ENCODE data around the gene NPTXR.

The NPTXR gene

GRCh38 chr22:38843657-38844314 lies at the start of gene NPTXR:
TSS of gene NPTXR (minus strand) at chr22:38844028.
- no peak for DNase-seq

GRCh38 chr22:38891256-38891655 lies 47.4 kb upstream of the NPTXR start:
- DNase-seq, result no peak

- no peak for DNase-seq
These were observed 46.5 kb upstream of the NPTXR start for GRCh38 chr22:38890377-38890776.

GRCh38 chr22:38886333-38886732 lies 42.5 kb upstream of the NPTXR start:
- no peak for DNase-seq

- no peak for DNase-seq
These were observed 39.3 kb upstream of the NPTXR start for GRCh38 chr22:38882972-38883622.

GRCh38 chr22:38881997-38882879 lies 38.4 kb upstream of the NPTXR start:
- no peak for DNase-seq

- DNase-seq, result no peak
These were observed 37.6 kb upstream of the NPTXR start for GRCh38 chr22:38881464-38881871.

GRCh38 chr22:38879961-38880360 lies 36.1 kb upstream of the NPTXR start:
- no peak for DNase-seq

- DNase-seq, result no peak
These were observed 35.4 kb upstream of the NPTXR start for GRCh38 chr22:38879108-38879729.

GRCh38 chr22:38878001-38878400 lies 34.2 kb upstream of the NPTXR start:
- DNase-seq, result no peak

- no peak for DNase-seq
These were observed 30.8 kb upstream of the NPTXR start for GRCh38 chr22:38874529-38875222.

GRCh38 chr22:38873469-38874411 lies 29.9 kb upstream of the NPTXR start:
- peak; percentile 87 for DNase-seq

GRCh38 chr22:38872831-38873248 lies 29.0 kb upstream of the NPTXR start:
- peak; percentile 28 for DNase-seq

- DNase-seq, result peak; percentile 67
These were observed 28.5 kb upstream of the NPTXR start, which contains the start of gene CBX6 for GRCh38 chr22:38872172-38872830. TSS of gene CBX6 (minus strand) at chr22:38872216. CDS start at chr22:38872190, 26 bp downstream.

GRCh38 chr22:38871360-38872171 lies 27.7 kb upstream of the NPTXR start:
- no peak for DNase-seq

GRCh38 chr22:38870791-38871359 lies 27.0 kb upstream of the NPTXR start:
- no peak for DNase-seq

GRCh38 chr22:38870312-38870741 lies 26.5 kb upstream of the NPTXR start:
- DNase-seq, result peak; percentile 55

GRCh38 chr22:38869663-38870062 lies 25.8 kb upstream of the NPTXR start:
- DNase-seq, result no peak

- DNase-seq, result no peak
These were observed 25.1 kb upstream of the NPTXR start for GRCh38 chr22:38868886-38869381.
